Esophagus muscularis mucosa (tissue), 4 donors: ENCODE results near the gene ADAM22.

Source experiments
- CTCF ChIP-seq, 3 experiments: fragments of 200-600 bp in 2 of 3; fragments of 450-650 bp in 1 of 3; sonication (generic) in 2 of 3; IDR thresholded peaks; one replicate each; pipeline ENCODE4 v1.5.1; 2017 to 2019; ENCODE audit warnings: antibody characterized with exemption in 3 of 3, mild to moderate bottlenecking in 2 of 3, moderate library complexity in 1 of 3
- EP300 ChIP-seq: sonication (generic); formaldehyde crosslinking; IDR thresholded peaks from one replicate; pipeline ENCODE4 v1.6.1; 2017; ENCODE audit warnings: antibody characterized with exemption
- POLR2A ChIP-seq: fragments of 450-650 bp; IDR thresholded peaks from one replicate; pipeline ENCODE4 v1.6.1; 2017; ENCODE audit warnings: antibody characterized with exemption, moderate library complexity, mild to moderate bottlenecking, low read depth

GRCh38 chr7:88230646-88231045, 296.6 kb downstream of the ADAM22 start:
- TF ChIP-seq CTCF (IDR thresholded peaks at IDR 0.05) (no peak), POLR2A (no peak), EP300 (no peak)
